Progenitor cell of endocrine pancreas (in vitro differentiated cells): ENCODE results near the gene MGAT5. TPM values are rescaled to one million over a fixed set of nuclear protein-coding genes. Genes with fewer than 3 reads are reported as not detected.

Experiments used
- DNase-seq: peaks from one replicate; pipeline ENCODE4 v3.0.0; 2021; ENCODE audit warnings: low spot score; ENCODE audit not compliant: unreplicated experiment
- H3K27ac Mint-ChIP-seq: 2 replicates; pipeline ENCODE4 v1.8.0; 2021; ENCODE audit warnings: mild to moderate bottlenecking, moderate library complexity, mixed read lengths
- H3K27me3 Mint-ChIP-seq: 2 replicates; pipeline ENCODE4 v1.8.0; 2021; ENCODE audit warnings: mixed read lengths
- H3K36me3 Mint-ChIP-seq: 2 replicates; pipeline ENCODE4 v1.8.0; 2022; ENCODE audit warnings: mixed read lengths; ENCODE audit not compliant: insufficient read depth
- H3K4me1 Mint-ChIP-seq: 2 replicates; pipeline ENCODE4 v1.8.0; 2021; ENCODE audit warnings: low read depth, mixed read lengths
- H3K4me3 Mint-ChIP-seq: 2 replicates; pipeline ENCODE4 v1.8.0; 2021; ENCODE audit warnings: low read depth, mild to moderate bottlenecking, moderate library complexity, mixed read lengths
- H3K9me3 Mint-ChIP-seq: 2 replicates; pipeline ENCODE4 v1.8.0; 2021; ENCODE audit warnings: low read depth, mixed read lengths
- total RNA-seq: library from RNA; stranded (reverse); gene quantifications from 2 replicates; pipeline ENCODE4 v1.2.1, GENCODE V29; 2021
- TF ChIP-seq, protein P1 (sequence below): fragments of 200-600 bp; sonication (generic); IDR thresholded peaks from one replicate; pipeline ENCODE4 v1.5.0; 2021; ENCODE audit warnings: antibody characterized with exemption, mild to moderate bottlenecking; ENCODE audit not compliant: unreplicated experiment

Gene MGAT5
- total RNA-seq, 1 donor from 2014 or later = 110 TPM

DNA sequence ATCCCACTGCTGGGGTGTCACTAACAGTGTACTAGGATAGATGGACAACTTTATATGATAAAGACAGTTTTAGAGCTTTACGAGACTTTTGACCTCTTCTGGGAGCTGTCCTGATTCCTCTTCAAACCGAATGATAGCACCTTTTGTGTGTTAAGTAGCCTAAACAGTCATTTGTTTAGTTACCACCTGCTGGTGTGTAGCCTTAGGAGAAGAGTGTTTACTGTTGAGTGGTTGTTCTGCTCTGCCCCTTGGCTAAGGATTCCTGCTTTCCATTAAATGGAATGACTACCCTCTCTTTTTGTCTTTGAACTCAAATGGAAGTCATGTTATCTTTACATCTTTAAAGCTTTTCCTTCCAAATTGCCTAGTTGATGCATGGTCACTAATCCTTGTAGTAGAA is 28.0 kb upstream of the MGAT5 start:
- Mint-ChIP-seq H3K36me3 (peaks cover 15% of the 10 kb centered on the region), H3K9me3 (peaks cover 20% of the 10 kb centered on the region), H3K4me3 (no peak overlapping the region), H3K4me1 (peaks cover 15% of the 10 kb centered on the region), H3K27ac (no peak overlapping the region), H3K27me3 (no peaks in the 10 kb centered on the region)
- TF ChIP-seq, protein P1, sequence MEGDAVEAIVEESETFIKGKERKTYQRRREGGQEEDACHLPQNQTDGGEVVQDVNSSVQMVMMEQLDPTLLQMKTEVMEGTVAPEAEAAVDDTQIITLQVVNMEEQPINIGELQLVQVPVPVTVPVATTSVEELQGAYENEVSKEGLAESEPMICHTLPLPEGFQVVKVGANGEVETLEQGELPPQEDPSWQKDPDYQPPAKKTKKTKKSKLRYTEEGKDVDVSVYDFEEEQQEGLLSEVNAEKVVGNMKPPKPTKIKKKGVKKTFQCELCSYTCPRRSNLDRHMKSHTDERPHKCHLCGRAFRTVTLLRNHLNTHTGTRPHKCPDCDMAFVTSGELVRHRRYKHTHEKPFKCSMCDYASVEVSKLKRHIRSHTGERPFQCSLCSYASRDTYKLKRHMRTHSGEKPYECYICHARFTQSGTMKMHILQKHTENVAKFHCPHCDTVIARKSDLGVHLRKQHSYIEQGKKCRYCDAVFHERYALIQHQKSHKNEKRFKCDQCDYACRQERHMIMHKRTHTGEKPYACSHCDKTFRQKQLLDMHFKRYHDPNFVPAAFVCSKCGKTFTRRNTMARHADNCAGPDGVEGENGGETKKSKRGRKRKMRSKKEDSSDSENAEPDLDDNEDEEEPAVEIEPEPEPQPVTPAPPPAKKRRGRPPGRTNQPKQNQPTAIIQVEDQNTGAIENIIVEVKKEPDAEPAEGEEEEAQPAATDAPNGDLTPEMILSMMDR = no peak
- DNase-seq = no peak

DNA sequence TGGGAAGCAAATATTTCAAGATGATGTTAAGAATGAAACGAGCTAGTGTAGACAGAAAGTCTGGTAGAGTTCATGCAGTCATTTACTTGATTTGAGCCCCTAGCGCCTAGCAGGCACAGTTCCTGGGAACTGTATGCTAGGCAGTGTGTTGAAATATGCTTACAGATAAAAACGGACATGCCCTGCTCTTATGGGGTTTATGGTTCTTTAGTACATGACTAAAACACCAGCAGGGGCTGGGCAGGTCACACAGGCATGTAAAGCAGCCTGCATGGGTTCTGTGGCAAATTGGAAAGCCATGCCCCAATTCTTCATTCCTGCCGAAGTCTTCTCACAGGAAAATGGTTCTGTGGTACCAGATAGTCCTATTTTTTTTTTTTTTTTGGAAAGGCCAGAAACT is 27.3 kb upstream of the MGAT5 start:
- no peak for DNase-seq
- H3K9me3 Mint-ChIP-seq = peaks cover 20% of the 10 kb centered on the region
- H3K27me3 Mint-ChIP-seq = no peaks in the 10 kb centered on the region
- H3K4me3 Mint-ChIP-seq = no peak overlapping the region
- no peak overlapping the region for H3K27ac Mint-ChIP-seq
- peaks cover 8% of the 10 kb centered on the region for H3K4me1 Mint-ChIP-seq
- H3K36me3 Mint-ChIP-seq = peaks cover 15% of the 10 kb centered on the region
- TF ChIP-seq, protein P1 = no peak

DNA sequence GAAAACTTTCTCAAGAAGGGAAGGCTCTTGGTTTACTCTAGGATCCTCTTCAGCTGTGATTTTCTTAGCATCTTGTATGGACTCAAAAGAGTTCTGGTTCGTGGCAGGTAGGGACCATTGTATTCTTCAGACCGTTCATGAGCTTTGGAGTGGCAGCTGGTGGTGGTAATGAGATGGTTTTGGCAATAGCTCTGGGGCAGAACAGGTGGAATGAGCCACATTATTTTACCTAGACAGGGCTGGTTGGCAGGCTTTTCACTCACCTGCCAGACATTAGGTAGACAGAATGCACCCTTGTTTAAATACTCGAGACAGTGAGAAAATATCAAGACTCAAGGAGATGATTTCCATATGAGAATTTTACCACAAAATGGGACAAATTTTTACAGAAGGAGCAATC is 26.2 kb upstream of the MGAT5 start:
- Mint-ChIP-seq H3K9me3 (peaks cover 23% of the 10 kb centered on the region), H3K36me3 (peaks cover 15% of the 10 kb centered on the region), H3K27ac (no peak overlapping the region), H3K4me1 (peaks cover 11% of the 10 kb centered on the region), H3K4me3 (no peak overlapping the region), H3K27me3 (no peaks in the 10 kb centered on the region)
- TF ChIP-seq, protein P1 = no peak
- no peak for DNase-seq

DNA sequence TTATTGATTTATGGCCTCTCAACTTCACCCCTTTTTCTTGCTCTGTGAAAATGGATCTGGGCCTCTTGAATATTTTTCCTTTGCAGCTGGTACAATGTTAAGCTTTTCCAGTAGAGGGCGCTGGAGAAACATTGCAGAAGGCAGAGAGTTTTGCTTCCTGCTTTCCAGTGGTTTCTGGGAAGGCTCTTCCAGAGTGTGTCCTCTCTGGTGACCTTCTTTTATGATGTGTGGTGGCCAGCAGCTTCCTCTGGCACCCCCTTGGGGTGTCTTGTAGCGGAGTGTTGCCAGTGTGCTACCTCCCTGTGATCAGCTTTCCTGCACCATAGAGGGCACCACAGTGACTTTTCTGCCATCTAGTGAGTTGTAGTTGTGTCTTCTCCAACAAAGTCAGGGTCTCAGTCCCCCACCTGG is 25.4 kb upstream of the MGAT5 start:
- TF ChIP-seq, protein P1 = peak; percentile 40
- no peaks in the 10 kb centered on the region for H3K27me3 Mint-ChIP-seq
- H3K36me3 Mint-ChIP-seq = peaks cover 15% of the 10 kb centered on the region
- H3K27ac Mint-ChIP-seq = no peak overlapping the region
- peaks cover 23% of the 10 kb centered on the region for H3K9me3 Mint-ChIP-seq
- H3K4me3 Mint-ChIP-seq = no peak overlapping the region
- DNase-seq = no peak
- H3K4me1 Mint-ChIP-seq = peaks cover 19% of the 10 kb centered on the region

DNA sequence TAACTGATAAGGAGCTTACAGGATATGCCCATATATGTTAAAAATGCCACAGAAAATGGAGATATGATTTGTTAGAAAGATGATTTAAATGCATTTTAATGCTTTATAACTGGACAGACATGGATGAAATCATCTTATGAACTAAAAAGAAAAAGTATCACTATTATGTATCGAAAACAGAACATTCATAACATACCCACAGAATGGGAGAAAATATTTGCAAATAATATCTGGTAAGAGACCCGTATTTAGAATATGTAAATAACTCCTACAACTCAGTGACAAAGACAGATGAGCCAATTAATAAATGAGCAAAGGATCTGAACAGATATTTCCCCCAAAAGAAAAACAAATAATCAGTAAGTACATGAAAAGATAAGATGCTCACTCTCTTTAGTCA is 24.3 kb upstream of the MGAT5 start:
- Mint-ChIP-seq H3K4me3 (no peak overlapping the region), H3K36me3 (peaks cover 15% of the 10 kb centered on the region), H3K27ac (no peak overlapping the region), H3K4me1 (peaks cover 27% of the 10 kb centered on the region), H3K27me3 (no peaks in the 10 kb centered on the region), H3K9me3 (peaks cover 23% of the 10 kb centered on the region)
- no peak for DNase-seq
- TF ChIP-seq, protein P1 = no peak
